ENCODE measurements around the gene LIN7B.

Gene LIN7B

GRCh38 chr19:49113762-49114629 lies at the start of gene LIN7B:
TSS of gene LIN7B (plus strand) at chr19:49114370. CDS start at chr19:49114405, 35 bp downstream.
- no peak for DNase-seq (ENCODE audit: low spot score)

GRCh38 chr19:49064768-49065611 lies 49.2 kb upstream of the LIN7B start, which contains the start of gene NTF4:
TSS of gene NTF4 (minus strand) at chr19:49064818. CDS start at chr19:49061997, 2,821 bp downstream.
- DNase-seq (ENCODE audit: low spot score), result peak; percentile 86

GRCh38 chr19:49065905-49066512 lies 48.2 kb upstream of the LIN7B start:
- no peak for DNase-seq (ENCODE audit: low spot score)

- no peak for DNase-seq (ENCODE audit: low spot score)
Observed at GRCh38 chr19:49067554-49067953, 46.6 kb upstream of the LIN7B start.

DNA sequence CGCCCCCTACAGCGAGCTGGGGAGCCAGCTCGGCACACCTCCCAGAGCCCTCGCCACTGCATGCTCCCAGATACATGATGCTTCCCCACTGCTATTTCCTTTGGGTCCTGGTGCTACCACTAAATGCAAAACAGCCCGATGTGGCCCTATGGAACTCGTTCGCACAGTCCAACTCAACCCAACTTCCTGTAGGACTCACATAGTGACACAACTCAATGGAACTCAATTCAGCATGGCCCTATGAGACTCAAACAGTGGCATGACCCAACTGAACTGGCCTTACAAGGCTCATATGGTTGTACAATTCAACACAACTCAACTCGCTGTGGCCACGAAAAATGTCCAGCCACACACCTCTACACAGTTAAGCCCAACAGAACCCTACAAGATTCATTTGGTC lies 45.1 kb upstream of the LIN7B start:
- DNase-seq (ENCODE audit: low spot score), result no peak

DNA sequence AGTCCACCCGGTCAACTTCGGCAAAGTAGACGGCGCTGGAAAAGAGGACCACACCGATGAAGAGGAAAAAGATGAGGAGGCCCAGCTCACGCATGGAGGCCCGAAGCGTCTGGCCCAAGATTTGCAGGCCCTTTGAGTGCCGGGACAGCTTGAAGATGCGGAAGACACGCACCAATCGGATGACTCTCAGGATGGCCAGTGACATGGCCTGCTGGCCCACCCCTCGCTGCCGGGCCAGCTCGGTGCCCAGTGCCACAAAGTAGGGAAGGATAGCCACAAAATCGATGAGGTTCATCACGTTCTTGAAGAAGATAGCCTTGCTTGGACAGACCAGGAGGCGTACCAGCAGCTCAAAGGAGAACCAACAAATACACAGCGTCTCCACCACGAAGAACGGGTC lies 43.8 kb upstream of the LIN7B start:
- no peak for DNase-seq (ENCODE audit: low spot score)

DNA sequence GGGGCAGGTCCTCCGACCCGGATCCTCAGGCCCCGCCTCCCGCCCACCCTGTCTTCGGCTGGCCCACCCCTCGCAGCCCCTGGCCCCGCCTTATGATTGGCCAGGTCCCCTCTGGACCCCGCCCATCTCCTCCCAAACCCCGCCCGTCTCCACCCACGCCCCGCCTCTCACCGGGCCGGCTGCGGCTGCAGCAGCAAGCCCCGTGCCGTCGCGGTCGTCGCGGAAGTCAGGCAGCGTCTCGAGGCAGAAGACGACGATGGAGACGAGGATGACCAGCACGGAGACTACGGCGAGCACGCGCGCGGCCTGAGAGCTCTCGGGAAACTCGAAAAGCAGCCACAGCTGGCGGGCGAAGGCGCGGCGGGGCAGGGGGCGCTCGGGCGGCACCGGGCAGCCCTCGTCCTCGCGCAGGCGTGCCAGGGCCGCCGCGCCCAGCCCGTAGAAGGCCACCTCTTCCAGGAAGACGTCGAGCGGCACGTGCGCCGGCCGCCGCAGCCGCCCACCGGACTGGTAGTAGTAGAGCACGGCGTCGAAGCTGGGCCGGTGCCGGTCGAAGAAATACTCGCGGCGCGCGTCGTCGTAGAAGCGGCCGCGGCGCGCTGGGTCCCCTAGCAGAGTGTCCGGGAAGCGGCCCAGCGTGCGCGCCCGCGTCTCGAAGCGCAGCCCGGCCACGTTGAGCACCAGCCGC lies 42.2 kb upstream of the LIN7B start:
- peak; percentile 89 for DNase-seq (ENCODE audit: low spot score)

- no peak for DNase-seq (ENCODE audit: low spot score)
Observed at GRCh38 chr19:49073514-49074378, 40.4 kb upstream of the LIN7B start.

DNA sequence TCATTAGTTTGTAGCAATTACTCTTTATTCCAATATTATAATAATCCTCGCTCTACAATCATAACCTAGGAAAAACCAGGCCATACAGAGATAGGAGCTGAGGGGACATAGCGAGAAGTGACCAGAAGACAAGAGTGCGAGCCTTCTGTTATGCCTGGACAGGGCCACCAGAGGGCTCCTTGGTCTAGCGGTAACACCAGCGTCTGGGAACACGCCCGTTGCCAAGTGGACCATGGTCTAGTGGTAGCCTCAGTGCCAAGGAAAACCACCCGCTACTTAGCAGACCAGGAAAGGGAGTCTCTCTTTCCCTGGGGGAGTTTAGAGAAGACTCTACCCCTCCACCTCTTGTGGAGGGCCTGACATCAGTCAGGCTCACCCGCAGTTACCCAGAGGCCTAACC lies 39.3 kb upstream of the LIN7B start:
- DNase-seq (ENCODE audit: low spot score), result peak; percentile 64

GRCh38 chr19:49080392-49080791 lies 33.8 kb upstream of the LIN7B start:
- no peak for DNase-seq (ENCODE audit: low spot score)

DNA sequence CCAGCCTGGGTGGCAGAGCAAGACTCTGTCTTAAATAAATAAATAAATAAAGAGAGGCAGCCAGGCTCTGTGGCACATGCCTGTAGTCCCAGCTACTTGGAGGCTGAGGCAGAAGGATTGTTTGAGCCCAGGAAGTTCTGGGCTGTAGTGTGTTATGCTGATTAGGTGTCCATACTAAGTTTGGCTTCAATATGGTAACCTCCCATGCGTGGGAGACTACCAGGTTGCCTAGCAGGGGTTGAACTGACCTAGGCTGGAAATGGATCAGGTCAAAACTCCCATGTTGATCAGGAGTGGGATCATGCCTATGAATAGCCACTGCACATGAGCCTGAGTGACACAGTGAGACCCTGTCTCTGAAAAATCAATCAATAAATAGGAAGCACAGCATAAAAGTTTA lies 32.9 kb upstream of the LIN7B start:
- DNase-seq (ENCODE audit: low spot score), result no peak

DNA sequence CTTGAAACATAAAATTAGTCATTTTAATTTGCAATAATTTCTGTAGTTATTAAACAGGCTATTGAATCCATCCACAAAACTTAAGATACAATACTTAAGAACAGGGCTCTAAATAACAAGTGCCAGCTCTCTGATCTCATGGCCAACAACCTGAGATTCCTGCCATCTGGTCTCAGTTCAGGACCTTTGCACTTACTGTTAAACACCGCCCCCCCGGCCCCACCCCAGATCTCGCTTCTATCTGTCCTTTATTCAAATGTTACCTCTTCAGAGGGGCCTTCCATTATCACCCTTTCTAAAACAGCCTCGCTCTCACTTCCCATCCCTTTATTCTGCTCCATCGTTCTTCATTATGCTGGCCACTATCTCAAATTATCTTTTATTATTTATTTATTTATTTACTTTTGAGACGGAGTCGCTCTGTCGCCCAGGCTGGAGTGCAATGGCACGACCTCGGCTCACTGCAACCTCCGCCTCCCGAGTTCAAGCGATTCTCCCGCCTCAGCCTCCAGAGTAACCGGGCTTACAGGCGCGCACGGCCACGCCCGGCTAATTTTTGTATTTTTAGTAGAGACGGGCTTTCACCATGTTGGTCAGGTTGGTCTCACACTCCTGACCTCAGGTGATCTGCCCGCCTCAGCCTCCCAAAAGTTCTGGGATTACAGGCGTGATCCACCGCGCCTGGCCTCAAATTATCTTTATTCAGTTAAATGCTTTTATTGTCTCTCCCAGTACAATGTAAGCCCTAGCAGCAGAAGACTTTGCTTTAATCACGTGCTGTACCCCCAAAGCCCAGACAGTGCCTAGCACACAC lies 29.8 kb upstream of the LIN7B start:
- no peak for DNase-seq (ENCODE audit: low spot score)

DNA sequence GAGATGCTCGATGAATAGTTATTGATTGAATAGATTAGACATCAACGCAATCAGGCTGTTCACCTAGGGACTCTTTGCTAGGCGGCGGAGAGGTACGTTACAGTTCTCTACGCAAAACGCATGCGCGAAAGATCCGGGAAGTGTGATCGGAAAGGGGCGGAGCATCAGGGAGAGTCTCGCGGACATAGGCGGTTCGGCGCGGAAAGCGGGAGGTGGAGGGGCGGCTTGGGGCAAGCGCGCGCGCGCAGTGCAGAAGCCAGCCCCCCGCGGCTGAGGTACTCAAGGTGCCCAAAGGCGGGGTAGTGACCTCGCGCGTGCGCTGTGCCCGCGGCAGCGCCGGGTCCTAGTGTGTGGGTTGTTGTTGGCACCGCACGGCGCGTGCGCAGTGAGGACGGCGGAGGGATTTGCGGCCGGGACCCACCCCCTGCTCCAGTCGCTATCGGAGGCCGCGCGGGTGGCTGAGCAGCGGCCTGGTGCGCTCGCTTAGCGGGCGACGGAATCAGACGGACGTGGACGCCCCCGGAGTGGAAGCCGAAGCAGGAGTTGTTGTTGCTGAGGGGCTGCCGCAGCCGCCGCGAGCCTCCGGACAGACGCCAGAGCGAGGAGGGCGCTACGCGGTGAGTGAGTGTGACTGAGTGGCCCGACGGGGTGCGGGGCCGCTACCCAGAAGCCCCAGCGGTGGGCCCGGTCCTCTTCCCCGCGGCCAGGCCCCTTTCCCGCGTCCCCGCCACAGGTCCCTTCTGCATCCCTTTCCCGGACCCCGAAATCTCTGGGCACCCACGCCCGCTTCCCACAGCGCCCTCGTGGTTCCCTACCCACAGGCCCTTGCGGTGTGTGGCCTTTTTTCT lies 28.9 kb upstream of the LIN7B start, which contains the start of gene SNRNP70:
SNRNP70 (plus strand) TSS at position 432 of the 848 bp plus-strand sequence. CDS start 964 bp downstream, outside the sequence.
- DNase-seq (ENCODE audit: low spot score), result peak; percentile 100

- DNase-seq (ENCODE audit: low spot score), result no peak
Observed at GRCh38 chr19:49085868-49086232, 28.3 kb upstream of the LIN7B start.

DNA sequence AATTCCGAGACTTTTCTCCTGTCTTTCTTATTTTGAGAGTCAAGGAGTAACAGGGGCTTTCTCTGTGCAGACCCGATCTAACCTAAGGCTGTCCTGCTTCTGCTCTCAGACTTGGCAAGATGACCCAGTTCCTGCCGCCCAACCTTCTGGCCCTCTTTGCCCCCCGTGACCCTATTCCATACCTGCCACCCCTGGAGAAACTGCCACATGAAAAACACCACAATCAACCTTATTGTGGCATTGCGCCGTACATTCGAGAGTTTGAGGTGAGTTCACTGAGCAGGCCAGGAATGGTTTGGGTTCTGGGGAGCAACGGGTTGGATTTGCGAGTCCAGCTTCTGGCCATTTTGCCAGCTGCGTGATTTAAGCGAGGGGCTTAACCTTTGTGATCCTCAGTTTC lies 27.9 kb upstream of the LIN7B start:
- no peak for DNase-seq (ENCODE audit: low spot score)

- DNase-seq (ENCODE audit: low spot score), result no peak
Observed at GRCh38 chr19:49091391-49092038, 22.7 kb upstream of the LIN7B start.

DNA sequence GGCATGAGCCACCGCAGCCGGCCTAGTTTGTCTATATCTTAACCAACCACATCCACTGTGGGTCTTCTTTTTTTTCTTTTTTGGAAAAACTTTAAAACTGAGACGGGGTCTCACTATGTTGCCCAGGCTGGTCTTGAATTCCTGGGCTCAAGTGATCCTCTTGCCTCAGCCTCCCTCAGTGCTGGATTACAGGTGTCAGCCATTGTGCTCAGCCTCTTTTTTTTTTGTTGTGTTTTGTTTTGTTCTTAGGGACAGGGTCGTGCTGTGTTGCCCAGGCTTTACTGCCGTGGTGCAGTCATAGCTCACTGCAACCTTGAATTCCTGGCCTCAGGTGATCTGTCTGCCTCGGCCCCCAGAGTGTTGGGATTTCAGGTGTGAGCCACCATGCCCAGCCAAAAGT lies 21.5 kb upstream of the LIN7B start:
- DNase-seq (ENCODE audit: low spot score), result no peak
